Measurements from ENCODE around the gene BUD23.
"Not testable (repeated sequence)": the region's sequence is repeated elsewhere in the genome, so short reads cannot be mapped to it uniquely, and the experiment has no call there.

Gene BUD23

GRCh38 chr7:73648593-73649332, 34.6 kb upstream of the BUD23 start:
- H3K4me3 ChIP-seq (ENCODE audit: low read length): peak overlapping the region; percentile 68; the same call in 1 of the 2 replicates
- no peaks in the 10 kb centered on the region for H3K36me3 ChIP-seq (ENCODE audit: insufficient read depth, low read depth, low read length)
- peaks cover 66% of the 10 kb centered on the region for H3K27me3 ChIP-seq (ENCODE audit: insufficient read depth, low read length)
- H3K27ac ChIP-seq (ENCODE audit: low read length): no peak overlapping the region
- H3K9ac ChIP-seq (ENCODE audit: low read depth, low read length): no peak overlapping the region
- no peaks in the 10 kb centered on the region for H3K9me3 ChIP-seq (ENCODE audit: insufficient read depth, low read depth, low read length)
- peaks cover 4% of the 10 kb centered on the region; the same call in 1 of the 2 replicates for H3K4me1 ChIP-seq (ENCODE audit: insufficient read depth, low read length)

- Histone ChIP-seq H3K27ac (ENCODE audit: low read length) (no peak overlapping the region), H3K27me3 (ENCODE audit: insufficient read depth, low read length) (peaks cover 64% of the 10 kb centered on the region), H3K4me1 (ENCODE audit: insufficient read depth, low read length) (peaks cover 4% of the 10 kb centered on the region; the same call in 1 of the 2 replicates), H3K9me3 (ENCODE audit: insufficient read depth, low read depth, low read length) (no peaks in the 10 kb centered on the region), H3K36me3 (ENCODE audit: insufficient read depth, low read depth, low read length) (no peaks in the 10 kb centered on the region), H3K9ac (ENCODE audit: low read depth, low read length) (no peak overlapping the region), H3K4me3 (ENCODE audit: low read length) (no peak overlapping the region)
Observed at GRCh38 chr7:73649576-73649975, 33.8 kb upstream of the BUD23 start.

GRCh38 chr7:73650524-73650923, 32.9 kb upstream of the BUD23 start:
- H3K27ac ChIP-seq (ENCODE audit: low read length): no peak overlapping the region
- no peak overlapping the region for H3K4me3 ChIP-seq (ENCODE audit: low read length)
- peaks cover 59% of the 10 kb centered on the region for H3K27me3 ChIP-seq (ENCODE audit: insufficient read depth, low read length)
- no peak overlapping the region for H3K9ac ChIP-seq (ENCODE audit: low read depth, low read length)
- no peaks in the 10 kb centered on the region for H3K36me3 ChIP-seq (ENCODE audit: insufficient read depth, low read depth, low read length)
- H3K4me1 ChIP-seq (ENCODE audit: insufficient read depth, low read length): peaks cover 4% of the 10 kb centered on the region; the same call in 1 of the 2 replicates
- no peaks in the 10 kb centered on the region for H3K9me3 ChIP-seq (ENCODE audit: insufficient read depth, low read depth, low read length)

GRCh38 chr7:73652541-73652949, 30.9 kb upstream of the BUD23 start:
- Histone ChIP-seq H3K27me3 (ENCODE audit: insufficient read depth, low read length) (peaks cover 39% of the 10 kb centered on the region), H3K9me3 (ENCODE audit: insufficient read depth, low read depth, low read length) (no peaks in the 10 kb centered on the region), H3K4me1 (ENCODE audit: insufficient read depth, low read length) (no peaks in the 10 kb centered on the region), H3K36me3 (ENCODE audit: insufficient read depth, low read depth, low read length) (no peaks in the 10 kb centered on the region), H3K9ac (ENCODE audit: low read depth, low read length) (no peak overlapping the region), H3K27ac (ENCODE audit: low read length) (no peak overlapping the region), H3K4me3 (ENCODE audit: low read length) (no peak overlapping the region)

- not testable (repeated sequence) for H3K4me1 ChIP-seq (ENCODE audit: insufficient read depth, low read length); H3K9me3 ChIP-seq (ENCODE audit: insufficient read depth, low read depth, low read length); H3K4me3 ChIP-seq (ENCODE audit: low read length); H3K9ac ChIP-seq (ENCODE audit: low read depth, low read length); H3K27ac ChIP-seq (ENCODE audit: low read length); H3K36me3 ChIP-seq (ENCODE audit: insufficient read depth, low read depth, low read length)
- peaks cover 13% of the 10 kb centered on the region; the same call in 1 of the 2 replicates for H3K27me3 ChIP-seq (ENCODE audit: insufficient read depth, low read length)
Observed at GRCh38 chr7:73655309-73655708, 28.1 kb upstream of the BUD23 start.

- Histone ChIP-seq H3K27me3 (ENCODE audit: insufficient read depth, low read length) (no peaks in the 10 kb centered on the region), H3K4me3 (ENCODE audit: low read length) (no peak overlapping the region), H3K36me3 (ENCODE audit: insufficient read depth, low read depth, low read length) (no peaks in the 10 kb centered on the region), H3K27ac (ENCODE audit: low read length) (no peak overlapping the region), H3K9ac (ENCODE audit: low read depth, low read length) (no peak overlapping the region), H3K4me1 (ENCODE audit: insufficient read depth, low read length) (no peaks in the 10 kb centered on the region), H3K9me3 (ENCODE audit: insufficient read depth, low read depth, low read length) (no peaks in the 10 kb centered on the region)
Observed at GRCh38 chr7:73659983-73660382, 23.4 kb upstream of the BUD23 start.

- H3K27ac ChIP-seq (ENCODE audit: low read length); H3K27me3 ChIP-seq (ENCODE audit: insufficient read depth, low read length); H3K9ac ChIP-seq (ENCODE audit: low read depth, low read length); H3K36me3 ChIP-seq (ENCODE audit: insufficient read depth, low read depth, low read length); H3K4me3 ChIP-seq (ENCODE audit: low read length); H3K9me3 ChIP-seq (ENCODE audit: insufficient read depth, low read depth, low read length); H3K4me1 ChIP-seq (ENCODE audit: insufficient read depth, low read length): not testable (repeated sequence)
Observed at GRCh38 chr7:73660594-73660993, 22.8 kb upstream of the BUD23 start.

GRCh38 chr7:73663033-73663432, 20.4 kb upstream of the BUD23 start:
- H3K36me3 ChIP-seq (ENCODE audit: insufficient read depth, low read depth, low read length): no peaks in the 10 kb centered on the region
- H3K27me3 ChIP-seq (ENCODE audit: insufficient read depth, low read length): peaks cover 7% of the 10 kb centered on the region; the same call in 1 of the 2 replicates
- no peak overlapping the region for H3K4me3 ChIP-seq (ENCODE audit: low read length)
- H3K27ac ChIP-seq (ENCODE audit: low read length): no peak overlapping the region
- H3K9me3 ChIP-seq (ENCODE audit: insufficient read depth, low read depth, low read length): no peaks in the 10 kb centered on the region
- H3K4me1 ChIP-seq (ENCODE audit: insufficient read depth, low read length): peaks cover 4% of the 10 kb centered on the region; the same call in 1 of the 2 replicates
- H3K9ac ChIP-seq (ENCODE audit: low read depth, low read length): no peak overlapping the region

- H3K27ac ChIP-seq (ENCODE audit: low read length): no peak within 1 kb of the TSS
- no peak within 1 kb of the TSS for H3K9ac ChIP-seq (ENCODE audit: low read depth, low read length)
Observed at GRCh38 chr7:73667344-73668102, 15.9 kb upstream of the BUD23 start, which contains the start of gene VPS37D. Gene VPS37D, plus strand, starts transcription at chr7:73667831. Its CDS starts 128 bp downstream, at chr7:73667959.

GRCh38 chr7:73668103-73668885, 15.1 kb upstream of the BUD23 start:
- no peaks in the 10 kb centered on the region for H3K9me3 ChIP-seq (ENCODE audit: insufficient read depth, low read depth, low read length)
- no peak overlapping the region for H3K27ac ChIP-seq (ENCODE audit: low read length)
- peak overlapping the region; percentile 60 for H3K4me3 ChIP-seq (ENCODE audit: low read length)
- peaks cover 19% of the 10 kb centered on the region for H3K27me3 ChIP-seq (ENCODE audit: insufficient read depth, low read length)
- peaks cover 4% of the 10 kb centered on the region; the same call in 1 of the 2 replicates for H3K4me1 ChIP-seq (ENCODE audit: insufficient read depth, low read length)
- no peak overlapping the region for H3K9ac ChIP-seq (ENCODE audit: low read depth, low read length)
- H3K36me3 ChIP-seq (ENCODE audit: insufficient read depth, low read depth, low read length): no peaks in the 10 kb centered on the region

More at GRCh38 chr7:73667344-73668102, 15.9 kb upstream of the BUD23 start, which contains the start of gene VPS37D:
- no peaks in the 10 kb centered on the region for H3K9me3 ChIP-seq (ENCODE audit: insufficient read depth, low read depth, low read length)
- peaks cover 4% of the 10 kb centered on the region; the same call in 1 of the 2 replicates for H3K4me1 ChIP-seq (ENCODE audit: insufficient read depth, low read length)
- H3K36me3 ChIP-seq (ENCODE audit: insufficient read depth, low read depth, low read length): no peaks in the 10 kb centered on the region
- H3K27me3 ChIP-seq (ENCODE audit: insufficient read depth, low read length): peaks cover 19% of the 10 kb centered on the region
- peak within 1 kb of the TSS; percentile 60 for H3K4me3 ChIP-seq (ENCODE audit: low read length)

GRCh38 chr7:73668886-73669230, 14.5 kb upstream of the BUD23 start:
- Histone ChIP-seq H3K27ac (ENCODE audit: low read length) (no peak overlapping the region), H3K4me3 (ENCODE audit: low read length) (peak overlapping the region; percentile 60; the same call in 1 of the 2 replicates), H3K9ac (ENCODE audit: low read depth, low read length) (no peak overlapping the region)

More at GRCh38 chr7:73668886-73669230, 14.5 kb upstream of the BUD23 start:
- no peaks in the 10 kb centered on the region for H3K36me3 ChIP-seq (ENCODE audit: insufficient read depth, low read depth, low read length)
- peaks cover 19% of the 10 kb centered on the region for H3K27me3 ChIP-seq (ENCODE audit: insufficient read depth, low read length)
- H3K4me1 ChIP-seq (ENCODE audit: insufficient read depth, low read length): peaks cover 4% of the 10 kb centered on the region; the same call in 1 of the 2 replicates
- H3K9me3 ChIP-seq (ENCODE audit: insufficient read depth, low read depth, low read length): no peaks in the 10 kb centered on the region
